VCaP (cell line): ENCODE results near the gene S100A7.

Experiments used
- H3K27ac ChIP-seq: fragments of 450-650 bp; 2 replicates; pipeline ENCODE4 v1.5.1; 2017
- TF ChIP-seq, protein P1 (sequence below): fragments of 450-650 bp; conservative IDR thresholded peaks from 2 replicates; pipeline ENCODE4 v1.5.1; 2017; ENCODE audit warnings: mild to moderate bottlenecking, moderate library complexity

The S100A7 gene

DNA sequence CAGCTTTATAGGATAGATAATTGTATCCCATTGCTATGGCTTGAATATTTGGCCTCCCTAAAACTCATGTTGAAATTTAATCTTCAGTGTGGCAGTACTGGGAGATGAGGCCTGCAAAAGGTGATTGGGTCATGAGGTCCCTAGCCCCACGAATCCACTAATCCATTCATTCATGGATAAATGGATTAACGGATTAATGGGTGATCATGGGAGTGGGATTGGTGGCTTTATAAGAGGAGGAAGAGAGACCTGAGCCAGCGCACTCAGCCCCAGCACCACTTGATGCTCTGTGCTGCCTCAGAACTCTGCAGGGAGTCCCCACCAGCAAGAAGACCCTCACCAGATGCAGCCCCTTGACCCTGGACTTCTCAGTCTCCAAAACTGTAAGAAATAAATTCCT lies 43.3 kb upstream of the S100A7 start:
- no peak overlapping the region for H3K27ac ChIP-seq
- TF ChIP-seq, protein P1, sequence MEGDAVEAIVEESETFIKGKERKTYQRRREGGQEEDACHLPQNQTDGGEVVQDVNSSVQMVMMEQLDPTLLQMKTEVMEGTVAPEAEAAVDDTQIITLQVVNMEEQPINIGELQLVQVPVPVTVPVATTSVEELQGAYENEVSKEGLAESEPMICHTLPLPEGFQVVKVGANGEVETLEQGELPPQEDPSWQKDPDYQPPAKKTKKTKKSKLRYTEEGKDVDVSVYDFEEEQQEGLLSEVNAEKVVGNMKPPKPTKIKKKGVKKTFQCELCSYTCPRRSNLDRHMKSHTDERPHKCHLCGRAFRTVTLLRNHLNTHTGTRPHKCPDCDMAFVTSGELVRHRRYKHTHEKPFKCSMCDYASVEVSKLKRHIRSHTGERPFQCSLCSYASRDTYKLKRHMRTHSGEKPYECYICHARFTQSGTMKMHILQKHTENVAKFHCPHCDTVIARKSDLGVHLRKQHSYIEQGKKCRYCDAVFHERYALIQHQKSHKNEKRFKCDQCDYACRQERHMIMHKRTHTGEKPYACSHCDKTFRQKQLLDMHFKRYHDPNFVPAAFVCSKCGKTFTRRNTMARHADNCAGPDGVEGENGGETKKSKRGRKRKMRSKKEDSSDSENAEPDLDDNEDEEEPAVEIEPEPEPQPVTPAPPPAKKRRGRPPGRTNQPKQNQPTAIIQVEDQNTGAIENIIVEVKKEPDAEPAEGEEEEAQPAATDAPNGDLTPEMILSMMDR = no peak

DNA sequence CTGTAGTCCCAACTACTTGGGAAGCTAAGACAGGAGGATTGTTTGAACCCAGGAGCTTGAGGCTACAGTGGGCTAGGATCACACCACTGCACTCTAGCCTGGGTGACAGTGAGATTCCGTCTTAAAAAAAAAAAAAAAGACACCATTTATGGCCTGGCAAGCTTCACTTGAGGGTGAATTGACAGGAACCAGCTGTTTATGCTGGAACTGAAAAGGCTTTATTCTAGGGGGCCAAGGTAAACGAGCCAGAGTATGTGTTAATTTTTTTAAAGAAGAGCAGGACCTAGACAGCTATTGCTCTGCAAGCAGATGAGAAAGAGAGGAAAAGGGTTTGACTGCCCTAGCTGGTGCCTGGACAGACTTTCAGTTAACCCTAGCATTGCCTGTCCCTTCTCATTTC lies 38.3 kb upstream of the S100A7 start:
- H3K27ac ChIP-seq = no peak overlapping the region
- TF ChIP-seq, protein P1 = no peak

DNA sequence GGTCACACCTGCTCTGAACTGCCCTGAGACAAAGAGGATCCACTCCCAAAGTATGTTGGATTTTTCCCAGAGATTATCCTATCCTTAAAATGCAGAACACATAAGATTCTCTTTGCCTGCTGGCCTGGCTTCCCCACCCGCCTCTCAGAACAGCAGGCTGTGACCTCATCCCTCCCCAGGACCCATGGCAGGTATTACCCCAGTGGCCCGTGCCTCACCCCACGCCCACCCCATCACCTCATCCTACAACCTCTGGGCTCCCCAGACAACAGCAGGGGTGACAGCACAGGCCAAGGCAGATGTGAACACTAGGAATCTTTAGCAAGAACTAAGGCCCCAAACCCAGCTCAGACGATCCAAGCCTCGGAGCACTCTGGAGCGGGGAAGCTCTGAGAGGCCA lies 35.1 kb upstream of the S100A7 start:
- H3K27ac ChIP-seq = no peak overlapping the region
- TF ChIP-seq, protein P1 = no peak

DNA sequence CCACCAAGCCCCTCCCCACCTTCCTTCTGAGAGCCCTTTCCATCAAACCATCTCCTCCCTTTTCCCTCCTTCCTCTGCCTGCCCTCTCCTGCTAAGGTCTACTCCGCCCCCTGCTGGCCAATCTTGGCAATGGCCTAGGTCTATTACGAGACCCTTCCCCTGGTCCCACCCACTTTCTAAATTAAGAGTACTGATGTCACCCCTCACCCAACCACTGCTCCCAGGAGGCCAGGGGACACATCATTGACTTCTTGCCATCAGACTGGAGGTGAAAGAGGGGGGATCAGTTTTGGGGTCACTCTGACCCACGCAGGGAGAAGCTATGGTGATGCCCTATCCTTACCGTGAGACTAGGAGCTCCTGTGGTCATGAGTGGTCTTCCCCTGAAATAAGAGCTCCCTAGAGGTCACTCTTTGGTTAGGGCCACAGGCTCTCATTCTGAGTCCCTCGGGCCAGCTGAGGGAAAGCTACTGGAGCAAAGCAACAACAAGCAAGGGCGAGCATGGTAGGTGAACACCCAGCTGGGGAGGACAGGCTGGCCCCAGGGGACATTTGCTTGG lies 34.6 kb upstream of the S100A7 start:
- TF ChIP-seq, protein P1 = peak; percentile 95
- H3K27ac ChIP-seq = no peak overlapping the region

DNA sequence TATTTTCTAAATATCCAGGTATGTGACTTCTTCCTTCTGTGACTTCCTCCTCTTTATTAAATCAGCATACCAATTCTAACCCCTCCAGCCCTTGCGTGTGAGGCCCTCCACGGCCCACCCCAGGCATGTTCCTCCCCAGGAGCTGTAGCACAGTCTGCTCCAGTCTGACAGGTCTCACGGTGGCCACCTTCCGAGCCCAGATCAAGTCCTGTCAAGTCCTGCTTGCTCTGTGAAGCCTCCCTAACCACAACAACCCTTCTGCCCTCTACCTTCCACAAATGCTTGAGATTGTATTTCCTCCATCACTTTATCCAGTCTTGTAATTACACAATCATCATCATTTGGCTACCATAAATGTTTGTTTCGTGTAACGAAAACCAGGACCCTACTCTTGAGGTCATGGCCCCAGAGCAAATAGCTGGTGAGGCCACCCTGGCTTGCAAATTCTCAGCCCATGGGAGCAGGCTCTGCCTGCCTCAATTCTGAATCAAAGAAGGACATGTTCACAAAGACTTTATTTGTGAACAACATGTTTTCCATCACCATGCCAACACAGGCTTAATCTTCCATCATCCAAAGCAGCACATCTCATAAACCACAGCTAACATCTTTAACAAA lies 33.0 kb upstream of the S100A7 start:
- H3K27ac ChIP-seq = no peak overlapping the region; the same call in 1 of the 2 replicates
- TF ChIP-seq, protein P1 = no peak

DNA sequence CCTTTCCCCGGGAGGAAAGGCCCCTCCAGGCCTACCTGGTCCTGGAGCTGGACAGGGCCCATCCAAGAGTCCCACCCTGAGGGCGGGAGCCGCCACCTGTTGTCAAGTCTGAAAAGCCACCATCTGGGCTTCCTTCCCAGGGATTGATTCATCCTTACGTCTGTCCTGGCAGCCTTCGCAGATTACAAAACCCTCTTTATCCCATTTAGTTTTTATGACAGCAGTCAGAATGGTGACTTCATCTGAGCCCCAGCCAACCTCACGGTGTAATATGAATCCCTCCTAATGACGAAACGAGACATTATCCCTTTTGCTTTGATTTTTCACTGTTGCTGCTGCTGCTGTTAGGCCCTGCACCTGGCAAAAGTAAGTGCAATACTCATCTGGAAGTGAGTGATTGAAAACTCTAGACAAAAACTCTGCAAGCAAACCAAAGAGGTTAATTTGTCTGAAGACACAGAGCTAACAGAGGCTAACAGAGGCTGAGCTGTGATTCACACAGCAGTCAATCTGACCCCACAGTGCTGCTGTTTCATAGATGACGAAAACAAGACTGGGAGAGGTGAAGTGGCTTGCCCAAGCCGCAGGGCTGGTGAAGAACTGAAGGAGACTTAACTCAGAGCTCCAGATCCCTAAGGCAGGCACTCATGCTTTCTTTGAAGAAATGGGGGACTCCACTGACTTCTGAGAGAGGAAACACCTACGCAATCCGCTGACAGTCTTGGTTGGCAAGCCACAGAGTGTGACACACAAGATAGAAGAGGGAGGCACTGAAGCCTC lies 30.0 kb upstream of the S100A7 start:
- TF ChIP-seq, protein P1 = no peak
- H3K27ac ChIP-seq = no peak overlapping the region

DNA sequence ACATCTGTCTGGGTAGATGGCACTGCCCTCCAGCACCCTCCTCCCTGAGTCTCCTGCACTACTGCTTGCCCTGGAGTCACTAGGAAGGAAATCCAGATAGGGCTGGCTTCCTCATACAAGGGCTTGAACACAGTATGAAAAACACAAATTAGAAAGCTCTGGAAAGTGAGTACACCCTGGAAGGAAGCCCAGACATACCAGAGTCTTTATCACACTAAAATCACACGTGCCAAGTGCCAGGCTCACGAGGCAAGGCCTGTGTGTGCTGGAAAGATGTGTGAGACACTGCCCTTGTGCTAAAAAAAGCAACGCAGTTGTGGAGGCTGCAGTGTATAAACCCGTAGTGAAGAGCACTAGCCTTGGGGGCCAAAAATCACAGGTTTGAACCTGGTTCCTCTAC lies 28.3 kb upstream of the S100A7 start:
- TF ChIP-seq, protein P1 = no peak
- H3K27ac ChIP-seq = no peak overlapping the region
